HG03135 (cell line): Measurements from ENCODE around the gene RSBN1.
"Not testable (repeated sequence)": the region's sequence is repeated elsewhere in the genome, so short reads cannot be mapped to it uniquely, and the experiment has no call there.

Experiments used
- ATAC-seq: cut with Tn5 transposase; IDR thresholded peaks from one replicate; pipeline ENCODE4 v1.9.1; 2021; ENCODE audit warnings: mild to moderate bottlenecking, moderate library complexity; ENCODE audit not compliant: unreplicated experiment

Gene RSBN1

DNA sequence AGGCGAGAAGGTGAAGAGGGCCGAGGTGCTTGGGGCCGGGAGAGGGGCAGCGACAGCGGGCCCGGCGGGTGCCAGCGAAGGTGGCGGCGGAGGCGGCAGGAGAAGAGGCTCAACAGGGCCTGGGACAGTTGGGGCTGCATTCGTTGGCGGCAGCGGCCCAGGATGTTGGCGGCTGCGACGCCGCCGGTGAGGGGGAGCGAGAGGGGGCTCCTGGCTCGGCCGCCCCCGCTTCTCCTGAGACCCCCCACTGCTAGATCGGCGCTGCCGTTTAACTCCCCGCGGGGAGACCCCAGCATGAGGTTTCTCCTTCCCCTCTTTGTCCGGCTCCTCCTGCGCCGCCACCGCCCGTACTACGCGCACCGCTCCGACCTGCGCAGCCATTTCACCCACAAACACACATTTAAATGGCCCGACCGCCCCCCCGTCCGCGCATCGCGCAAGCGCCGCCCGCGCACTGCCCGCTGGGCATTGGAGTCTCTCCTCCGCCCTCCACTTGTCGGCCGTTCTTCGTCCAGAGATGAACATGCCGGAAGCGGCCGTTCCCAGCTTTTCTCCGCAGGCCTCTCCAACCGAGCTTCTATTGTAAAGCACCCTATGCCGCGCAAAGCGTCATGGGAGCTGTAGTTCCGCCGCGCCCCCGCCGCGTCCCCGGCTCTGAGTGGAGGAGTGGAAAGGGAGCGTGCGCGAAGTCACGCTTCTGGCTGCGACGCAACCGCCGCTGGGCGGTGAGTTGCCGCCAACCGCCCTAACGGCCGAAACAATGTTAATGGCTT lies at the start of gene RSBN1:
Gene RSBN1, minus strand, starts transcription at position 589 of the 773 bp plus-strand sequence. Its CDS starts 64 bp downstream, at position 525.
- peak; percentile 94 for ATAC-seq

DNA sequence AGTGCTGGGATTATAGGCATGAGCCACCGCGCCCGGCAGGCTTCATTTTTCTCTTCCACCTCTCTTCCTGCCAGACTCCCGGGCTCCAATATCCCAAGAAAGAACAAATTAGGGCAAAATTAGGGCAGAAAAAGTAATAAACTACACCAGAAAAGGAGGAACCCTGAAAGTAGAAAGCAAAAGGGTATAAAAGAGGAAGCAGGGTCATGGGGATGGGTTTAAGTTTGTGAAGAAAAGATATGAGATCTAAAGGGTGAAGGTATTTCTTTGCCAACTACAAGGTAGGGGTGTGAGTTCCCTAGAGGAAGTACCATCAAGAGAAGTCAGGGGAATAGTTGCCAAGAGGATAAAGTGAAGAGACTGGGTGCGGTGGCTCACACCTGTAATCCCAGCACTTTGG lies 49.4 kb upstream of the RSBN1 start:
- ATAC-seq: no peak

DNA sequence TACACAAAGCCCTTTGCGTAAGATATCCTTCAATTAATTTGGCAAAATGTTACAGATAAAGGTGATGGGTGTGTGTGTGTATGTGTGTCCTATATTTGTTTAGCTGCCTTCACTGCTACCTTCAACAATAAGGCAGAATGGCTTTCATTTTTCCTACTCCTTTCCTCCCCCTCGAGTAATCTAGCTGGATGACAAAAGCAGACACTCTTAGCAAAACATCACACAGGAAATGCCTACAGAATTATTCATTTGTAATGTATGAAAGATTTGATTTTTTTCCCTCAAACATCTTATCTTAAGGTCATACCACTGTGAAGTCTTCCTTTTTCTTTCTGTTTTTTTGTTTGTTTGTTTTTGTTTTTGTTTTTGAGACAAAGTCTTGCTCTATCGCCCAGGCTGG lies 48.6 kb upstream of the RSBN1 start:
- ATAC-seq: no peak

DNA sequence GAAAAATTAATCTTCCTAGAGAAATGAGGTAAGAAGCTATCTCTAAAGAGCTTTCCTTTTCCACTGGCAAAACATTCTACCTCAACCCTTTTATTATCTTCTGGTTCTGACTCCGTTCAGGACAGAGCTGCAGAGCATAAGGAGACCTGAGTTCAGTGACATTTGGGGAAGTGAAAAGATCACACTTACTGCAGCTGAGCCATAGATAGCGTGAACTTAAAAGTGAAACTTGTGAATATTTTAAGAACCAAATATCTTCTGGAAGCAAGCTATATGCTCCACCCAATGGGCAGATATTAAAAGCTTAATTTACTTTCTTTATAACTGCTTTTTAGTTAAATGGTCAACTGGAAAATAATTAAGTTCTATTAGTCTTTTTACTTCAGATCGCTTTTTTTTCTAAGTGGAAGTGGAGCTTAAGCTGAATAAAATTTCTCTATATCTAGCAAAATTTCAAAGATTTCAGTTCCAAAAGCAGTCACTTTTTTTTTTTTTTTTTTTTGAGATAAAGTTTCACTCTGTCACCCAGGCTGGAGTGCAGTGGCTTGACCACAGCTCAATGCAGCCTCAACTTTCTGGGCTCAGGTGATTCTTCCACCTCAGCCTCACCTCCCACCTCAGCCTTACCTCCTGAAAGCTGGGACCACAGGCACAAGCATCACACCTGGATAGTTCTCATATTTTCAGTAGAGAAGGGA lies 47.4 kb upstream of the RSBN1 start:
- peak; percentile 85 for ATAC-seq

DNA sequence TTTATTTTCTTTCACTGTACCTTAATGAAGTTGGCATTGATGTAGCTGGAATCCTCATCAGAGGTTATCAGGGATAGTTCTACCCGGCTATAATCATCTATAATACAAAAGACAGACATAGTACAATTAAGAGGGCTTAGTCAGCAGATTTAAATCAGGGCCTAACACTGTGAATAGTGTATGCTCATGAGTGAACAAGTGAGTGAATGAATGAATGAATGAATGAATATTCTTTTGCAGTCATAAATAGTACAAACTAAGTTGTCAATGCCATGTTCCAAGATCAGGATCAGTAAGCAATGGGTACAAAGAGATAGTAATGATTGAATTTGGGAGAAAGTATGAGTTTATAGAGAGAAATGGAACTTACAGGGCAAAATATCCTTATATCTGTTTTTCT lies 46.7 kb upstream of the RSBN1 start:
- no peak for ATAC-seq

DNA sequence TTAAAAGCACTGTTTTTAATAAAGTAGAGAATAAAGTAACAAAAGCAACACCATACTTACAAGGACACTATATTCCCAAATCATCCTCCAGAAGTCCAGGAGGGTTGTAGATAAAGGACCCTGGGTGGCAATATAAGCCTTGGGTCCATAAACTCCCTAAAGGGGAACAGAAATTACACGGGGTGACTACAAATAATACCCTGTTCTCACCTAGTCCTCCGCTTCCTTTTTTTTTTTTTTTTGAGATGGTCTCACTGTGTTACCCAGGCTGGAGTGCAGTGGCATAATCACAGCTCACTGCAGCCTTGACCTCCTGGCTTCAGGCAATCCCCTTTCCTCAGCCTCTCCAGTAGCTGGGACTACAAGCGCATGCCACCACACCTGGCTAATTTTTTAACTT lies 46.1 kb upstream of the RSBN1 start:
- peak; percentile 38 for ATAC-seq

DNA sequence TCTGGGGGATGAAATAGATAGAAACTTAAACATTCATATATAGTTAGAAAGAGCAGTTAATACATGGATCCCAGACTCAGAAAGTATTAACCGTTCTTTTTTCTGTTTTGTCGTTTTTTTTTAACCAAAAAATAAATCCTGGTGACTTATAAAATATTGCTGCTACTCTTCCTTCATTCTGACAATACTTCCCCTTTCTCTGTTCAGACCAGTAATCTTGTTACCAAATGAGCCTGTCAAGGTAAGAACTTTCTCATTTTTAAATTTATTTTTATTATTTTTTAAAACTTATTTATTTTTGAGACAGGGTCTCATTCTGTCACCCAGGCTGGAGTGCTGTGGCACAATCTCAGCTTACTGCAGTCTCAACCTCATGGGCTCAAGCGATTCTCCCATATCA lies 45.5 kb upstream of the RSBN1 start:
- no peak for ATAC-seq

DNA sequence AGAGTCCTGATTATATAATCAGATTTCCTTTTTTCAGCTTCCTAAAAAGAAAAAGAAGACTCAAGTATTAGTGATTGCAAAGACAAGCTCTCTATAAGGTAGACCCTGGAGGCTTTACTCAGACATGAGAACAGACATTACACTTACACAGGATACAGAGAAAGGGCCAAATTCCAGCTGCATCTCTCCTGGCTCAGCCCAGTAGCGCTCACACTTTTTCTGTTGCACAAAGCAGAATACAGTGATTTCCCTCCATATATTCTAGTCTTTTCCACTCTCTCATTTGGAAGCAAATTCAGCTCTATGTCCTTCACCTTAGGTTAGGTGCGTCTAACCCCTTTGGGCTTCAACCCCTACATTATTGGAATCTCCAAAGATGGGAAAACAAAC lies 44.1 kb upstream of the RSBN1 start:
- no peak for ATAC-seq

DNA sequence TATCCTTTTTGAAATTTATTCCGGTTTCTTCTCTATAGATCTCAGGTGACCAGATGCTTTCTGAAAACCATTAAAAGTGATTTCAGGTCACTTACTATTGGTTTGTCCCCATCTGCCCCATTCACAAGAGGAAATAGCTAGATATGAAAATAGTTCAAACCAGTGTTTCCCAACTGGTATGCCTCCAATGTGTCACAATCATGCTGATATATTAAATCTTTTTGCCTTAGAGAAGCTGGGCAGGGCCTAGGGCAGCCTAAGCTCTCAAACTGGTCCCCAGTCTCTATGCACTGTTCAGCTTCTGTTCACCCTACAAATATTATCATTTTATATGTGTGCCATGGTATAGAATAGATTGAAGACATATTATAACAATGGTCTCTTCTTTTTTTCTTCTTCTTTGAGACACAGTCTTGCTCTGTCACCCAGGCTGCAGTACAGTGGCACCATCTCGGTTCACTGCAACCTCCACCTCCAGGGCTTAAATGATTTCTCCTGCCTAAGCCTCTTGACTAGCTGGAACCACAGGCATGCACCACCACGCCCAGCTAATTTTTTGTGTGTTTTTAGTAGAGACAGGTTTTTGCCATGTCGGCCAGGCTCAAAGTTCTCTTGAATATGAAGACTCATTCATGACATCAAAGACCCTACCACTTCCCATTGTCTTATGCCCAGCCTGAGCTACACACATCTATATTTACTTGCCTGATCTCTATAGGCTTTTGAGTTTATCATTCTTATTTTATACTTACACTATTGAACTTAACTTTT lies 43.5 kb upstream of the RSBN1 start:
- no peak for ATAC-seq

DNA sequence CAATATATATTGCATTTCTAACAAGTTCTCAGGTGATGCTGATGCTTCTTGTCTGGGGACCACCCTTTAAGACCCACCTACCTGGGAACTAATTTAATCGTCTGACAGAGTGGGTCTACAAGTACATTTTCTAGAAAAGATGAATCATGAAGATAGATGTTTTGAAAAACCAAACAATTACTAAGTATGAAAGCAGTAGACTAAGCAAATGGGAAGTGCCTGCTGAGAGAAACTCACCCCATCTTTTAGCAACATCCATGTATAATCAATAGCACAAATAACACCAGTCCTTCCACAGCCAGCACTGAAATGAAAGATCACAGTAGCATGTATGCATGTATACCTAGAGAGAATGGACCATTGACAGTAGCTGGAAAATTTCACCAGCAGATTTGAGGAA lies 42.0 kb upstream of the RSBN1 start:
- ATAC-seq: no peak

DNA sequence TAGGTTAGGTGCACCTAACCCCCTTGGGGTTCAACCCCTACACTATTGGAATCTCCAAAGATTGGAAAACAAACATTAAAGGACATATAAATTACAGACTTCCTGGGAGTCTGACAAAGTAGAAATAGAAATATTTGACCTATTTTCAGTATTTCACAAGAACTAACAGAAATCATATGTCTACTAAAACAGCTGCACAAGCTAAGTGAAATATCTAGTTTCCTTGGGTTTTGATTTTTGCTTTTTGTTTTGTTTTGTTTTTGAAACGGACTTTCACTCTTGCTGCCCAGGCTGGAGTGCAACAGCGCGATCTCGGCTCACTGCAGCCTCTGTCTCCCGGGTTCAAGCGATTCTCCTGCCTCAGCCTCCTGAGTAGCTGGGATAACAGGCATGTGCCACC lies 40.4 kb upstream of the RSBN1 start:
- ATAC-seq: not testable (repeated sequence)

DNA sequence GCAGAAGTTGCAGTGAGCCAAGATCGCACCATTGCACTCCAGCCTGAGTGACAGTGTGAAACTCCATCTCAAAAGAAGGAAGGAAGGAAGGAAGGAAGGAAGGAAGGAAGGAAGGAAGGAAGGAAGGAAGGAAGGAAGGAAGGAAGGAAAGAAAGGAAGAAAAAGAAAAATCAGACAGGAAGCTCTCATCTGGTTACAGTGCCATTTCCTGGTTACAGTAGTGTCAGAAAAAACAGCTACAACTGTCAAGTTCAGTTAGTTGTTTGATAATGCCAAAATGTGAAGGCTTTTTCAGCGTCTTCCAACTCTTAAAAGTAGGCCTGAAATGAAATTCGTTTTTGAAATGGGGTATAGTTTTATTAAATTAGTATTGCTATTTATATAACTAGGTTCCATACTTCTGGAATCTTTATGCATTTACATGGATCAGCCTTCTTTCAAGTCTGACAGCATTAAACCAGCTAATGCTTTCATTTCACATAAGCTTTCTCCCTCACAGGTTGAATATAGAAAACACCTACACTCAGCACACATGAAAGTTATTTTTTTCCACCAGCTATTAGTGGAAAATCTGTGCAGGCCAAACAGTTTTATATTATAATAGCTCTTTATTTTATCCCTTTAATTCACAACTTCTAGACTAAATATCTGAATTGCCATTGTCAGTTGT lies 38.0 kb upstream of the RSBN1 start:
- no peak for ATAC-seq

DNA sequence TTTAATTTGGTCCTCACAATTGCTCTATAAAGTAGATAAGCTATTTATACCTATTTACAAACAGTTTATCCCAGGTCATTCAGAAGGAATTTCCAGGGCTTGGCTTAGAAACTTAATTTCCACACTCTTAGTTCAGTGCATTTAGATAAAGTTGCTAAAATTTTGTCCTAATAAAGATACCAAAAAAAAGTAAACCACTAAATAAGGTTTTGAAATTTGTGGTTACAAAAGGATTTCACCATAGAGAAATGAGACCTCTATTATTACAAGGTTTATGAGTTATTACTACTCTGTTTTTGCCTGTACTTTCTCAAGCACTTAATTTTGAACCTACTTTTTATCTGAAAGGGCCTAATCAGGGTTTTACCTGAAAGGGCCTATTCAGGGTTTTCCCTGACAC lies 36.8 kb upstream of the RSBN1 start:
- no peak for ATAC-seq

DNA sequence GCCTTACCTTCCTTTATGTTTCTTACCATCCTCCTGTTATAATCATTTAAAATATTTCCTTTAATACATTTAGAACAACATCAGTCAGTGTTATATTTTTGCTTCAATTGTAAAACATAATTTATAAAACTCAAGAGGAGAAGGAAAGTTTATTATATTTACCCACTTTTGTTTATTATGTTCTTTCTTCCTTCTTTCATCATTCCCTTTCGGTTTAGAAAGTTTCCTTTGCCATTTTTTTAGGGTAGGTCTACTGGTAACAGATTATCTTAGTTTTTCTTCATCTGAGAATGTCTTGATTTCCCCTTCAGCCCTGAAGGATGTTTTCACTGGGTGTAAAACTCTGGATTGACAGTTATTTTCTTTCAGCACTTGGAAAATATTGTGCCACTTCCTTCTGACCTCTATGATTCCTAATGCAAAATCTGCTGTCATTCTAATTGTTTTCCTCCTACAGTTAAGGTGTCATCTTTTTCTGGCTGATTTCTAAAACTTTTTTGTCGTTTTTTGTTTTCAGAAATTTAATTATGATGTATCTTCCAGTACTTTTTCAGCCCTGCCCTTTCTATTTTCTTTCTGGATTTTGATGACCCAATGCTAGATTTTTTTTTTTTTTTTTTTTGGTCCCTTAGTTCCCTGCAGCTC lies 34.2 kb upstream of the RSBN1 start:
- ATAC-seq: no peak

DNA sequence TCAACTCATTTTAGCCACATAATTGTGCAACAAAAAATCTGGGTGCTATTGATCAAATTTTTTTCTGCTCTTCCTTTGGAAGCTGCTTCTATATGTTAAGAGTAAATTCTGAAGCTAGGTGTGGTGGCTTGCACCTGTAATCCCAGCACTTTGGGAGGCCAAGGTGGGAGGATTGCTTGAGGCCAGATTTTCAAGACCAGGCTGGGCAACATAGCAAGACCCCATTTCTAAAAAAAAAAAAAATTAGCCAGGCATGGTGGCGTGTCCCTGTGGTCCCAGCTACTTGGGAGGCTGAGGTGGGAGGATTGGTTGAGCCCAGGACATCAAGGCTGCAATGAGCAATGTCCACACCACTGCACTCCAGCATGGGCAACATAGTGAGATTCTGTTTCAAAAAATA lies 24.3 kb upstream of the RSBN1 start:
- ATAC-seq: no peak

DNA sequence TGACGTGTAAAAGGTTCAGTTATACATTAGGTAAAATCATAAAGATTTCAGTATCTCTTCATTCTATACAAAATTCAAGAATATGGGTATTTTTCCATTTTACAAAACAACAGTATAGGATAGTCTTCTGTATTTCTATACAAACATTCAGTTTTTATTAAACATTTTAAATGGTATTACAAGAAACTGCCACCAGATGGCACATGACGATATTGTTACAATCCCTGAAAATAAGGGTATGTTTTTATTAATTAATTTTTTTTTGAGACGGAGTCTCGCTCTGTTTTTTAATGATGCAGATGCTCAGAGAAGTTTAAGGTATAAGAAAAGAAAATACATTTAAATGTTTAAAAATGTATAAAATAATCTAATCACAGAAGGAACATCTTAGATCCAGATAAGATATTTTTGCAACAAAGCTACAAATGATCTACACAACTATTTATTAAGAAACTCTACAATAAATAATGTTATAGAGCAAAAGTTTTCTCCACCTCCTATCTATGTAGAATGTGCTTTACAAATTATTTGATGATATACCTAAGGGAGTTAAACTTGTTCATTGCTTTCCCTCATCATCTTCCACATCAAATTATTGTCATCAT lies 23.5 kb upstream of the RSBN1 start:
- no peak for ATAC-seq

DNA sequence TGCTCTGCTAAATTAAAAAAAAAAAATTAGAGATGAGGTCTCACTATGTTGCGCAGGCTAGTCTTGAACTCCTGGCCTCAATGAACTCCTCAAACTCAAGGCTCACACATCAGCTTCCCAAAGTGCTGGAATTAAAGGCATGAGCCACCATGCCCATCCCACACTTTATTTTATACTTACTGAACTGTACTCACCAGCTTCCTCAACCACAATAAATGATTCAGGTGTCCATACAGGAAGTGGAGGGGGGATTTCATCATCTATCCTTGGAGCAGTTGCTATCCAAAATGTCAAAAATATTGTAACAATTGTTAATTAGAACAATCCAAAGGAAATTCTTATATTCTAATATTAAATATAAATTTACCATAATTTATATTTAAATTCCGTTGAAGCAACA lies 22.4 kb upstream of the RSBN1 start:
- ATAC-seq: no peak

DNA sequence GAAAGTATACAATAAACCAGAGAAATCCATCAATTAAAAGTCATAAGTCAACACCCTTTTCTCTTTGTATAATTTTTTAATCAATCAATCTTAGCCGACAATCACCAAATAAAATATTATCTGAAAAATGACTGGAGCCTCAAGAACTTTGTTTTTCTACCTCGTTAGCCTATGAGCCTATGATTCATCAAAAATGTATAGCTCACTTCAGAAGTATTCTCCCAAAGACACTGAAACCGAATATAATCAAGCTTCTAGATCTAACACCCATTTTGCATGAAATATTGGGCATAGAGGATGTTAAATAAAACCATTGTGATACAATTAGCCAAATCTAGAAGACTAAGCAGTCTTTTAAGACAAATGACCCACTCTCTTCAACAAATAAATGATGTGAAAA lies 17.8 kb upstream of the RSBN1 start:
- ATAC-seq: no peak

DNA sequence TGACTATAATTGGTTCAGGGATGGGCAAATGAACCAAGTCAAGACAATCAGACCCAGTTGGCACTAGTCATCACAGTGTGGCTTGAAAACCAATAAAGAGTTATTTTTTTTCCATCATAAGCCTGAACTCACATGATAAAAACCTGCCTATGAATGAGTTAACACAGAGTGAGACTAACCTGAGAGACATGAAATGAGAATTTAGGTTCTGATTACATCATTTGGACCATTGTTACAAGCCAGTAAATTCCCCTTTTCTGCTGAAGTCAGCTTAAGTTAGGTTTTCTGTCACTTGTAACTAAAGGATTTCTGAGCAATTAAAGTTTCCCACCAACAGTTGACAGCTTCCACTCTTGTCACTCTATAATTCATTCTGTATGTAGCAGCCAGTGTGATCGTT lies 9.6 kb upstream of the RSBN1 start:
- no peak for ATAC-seq

DNA sequence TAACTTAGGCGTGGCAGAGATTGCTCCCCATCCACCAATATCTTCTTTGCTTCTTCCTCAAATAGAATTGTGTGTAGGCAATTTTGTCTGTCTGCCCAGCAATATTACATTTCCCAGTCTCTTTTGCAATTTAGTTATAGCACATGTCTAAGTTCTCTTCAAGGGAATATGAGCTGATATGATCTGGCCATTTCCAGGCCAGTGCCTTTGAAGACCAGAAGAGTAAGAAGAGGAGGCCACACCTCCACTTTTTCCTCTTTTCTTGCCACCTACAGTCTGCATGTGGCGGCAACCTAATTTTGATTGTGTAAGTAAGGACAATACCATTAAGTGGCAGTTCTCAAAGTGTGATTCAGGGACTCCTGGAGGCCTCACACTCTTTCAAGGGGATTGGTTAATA lies 6.3 kb upstream of the RSBN1 start:
- no peak for ATAC-seq
